ENCODE data around the gene SUPT20H.

SUPT20H gene

DNA sequence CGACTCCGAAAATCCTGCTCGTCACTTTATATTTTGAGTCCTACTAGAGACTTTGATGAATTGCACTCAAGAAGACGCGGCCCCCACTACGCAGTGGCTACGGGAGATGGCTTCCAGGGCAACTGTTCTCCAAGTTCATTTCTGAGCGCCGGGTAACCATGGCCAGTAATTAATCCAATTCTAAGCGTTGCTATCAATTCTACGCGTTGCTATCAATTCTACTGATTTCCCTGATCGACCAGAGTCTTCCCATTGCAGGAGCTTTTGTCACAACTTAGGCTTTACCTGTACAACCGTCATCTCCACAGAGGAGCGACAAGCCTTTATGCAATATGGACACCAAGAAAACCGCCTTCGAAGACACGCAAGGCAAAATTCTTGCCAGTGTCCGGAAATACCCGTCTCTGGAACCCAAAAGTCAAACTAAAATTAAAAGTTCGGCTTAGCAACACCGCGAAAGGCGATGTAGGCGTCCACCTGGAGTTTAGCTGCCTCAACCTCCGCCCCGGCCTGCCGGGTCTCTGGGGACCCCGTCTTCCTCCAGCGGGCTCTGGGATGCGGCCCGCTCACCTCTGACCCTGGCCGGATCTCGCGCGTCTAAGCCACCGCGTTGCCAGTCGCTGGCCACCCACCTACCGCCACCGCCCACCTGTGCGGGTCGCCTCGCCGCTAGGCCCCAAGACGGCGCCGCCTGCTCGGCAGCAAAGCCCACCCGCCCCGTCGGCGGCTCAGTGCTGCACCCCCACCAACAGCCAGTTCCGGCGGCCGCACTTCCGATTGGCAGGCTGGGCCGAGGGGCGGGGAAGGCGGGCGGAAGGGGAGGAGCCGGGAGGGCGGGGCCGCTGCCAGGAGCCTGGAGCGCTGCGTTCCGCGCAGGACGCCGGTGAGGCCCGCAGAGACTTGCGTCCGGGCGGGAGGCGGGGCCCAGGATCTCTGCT, at the start of gene SUPT20H:
SUPT20H (minus strand) TSS at position 779 of the 938 bp plus-strand sequence. CDS start 8,198 bp downstream, outside the sequence.
- H3K4me3 ChIP-seq (ENCODE audit: low read length) = peak within 1 kb of the TSS; percentile 94
- WGBS (ENCODE audit: insufficient coverage, insufficient read length) = no CpG with 5 or more reads among the region's 75 CpGs

DNA sequence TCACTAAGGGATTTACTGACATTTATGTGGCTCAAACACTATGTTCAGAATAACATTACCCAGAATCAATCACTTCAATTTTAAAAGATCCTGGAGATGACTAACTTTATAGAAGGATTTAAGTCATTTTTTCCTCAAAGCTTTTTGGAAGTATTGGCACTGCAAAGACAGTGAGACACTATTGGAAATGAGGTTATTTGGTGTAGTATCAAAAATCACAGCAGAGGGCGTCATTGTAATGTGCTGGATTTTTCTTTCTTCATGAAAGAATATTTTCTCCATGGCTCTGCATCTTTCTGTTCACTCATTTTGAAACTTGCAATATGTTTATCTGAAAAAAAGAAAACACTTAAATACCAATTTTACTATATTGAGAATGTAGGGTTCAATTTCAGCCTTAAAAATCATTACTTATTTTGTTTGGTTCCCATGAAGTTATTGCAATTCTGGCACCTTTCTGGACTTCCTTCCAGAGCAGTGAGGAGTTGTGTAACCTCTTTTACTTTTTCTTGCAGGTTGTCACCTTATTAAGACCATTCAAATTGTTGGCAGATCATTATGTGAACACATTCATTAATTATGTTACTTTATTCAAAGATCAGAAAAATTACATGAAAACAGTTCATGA, 49.7 kb upstream of the SUPT20H start:
- no peaks in the 10 kb centered on the region for H3K9me3 ChIP-seq (ENCODE audit: control insufficient read depth, insufficient read depth, low read length)
- H3K36me3 ChIP-seq (ENCODE audit: control insufficient read depth, insufficient read depth, low read length) = no peaks in the 10 kb centered on the region
- H3K27me3 ChIP-seq (ENCODE audit: control insufficient read depth, insufficient read depth, low read length) = no peaks in the 10 kb centered on the region
- DNase-seq (ENCODE audit: low read depth, low spot score) = no peak
- H3K27ac ChIP-seq (ENCODE audit: low read length) = no peak overlapping the region
- H3K4me1 ChIP-seq (ENCODE audit: control insufficient read depth, insufficient read depth, low read length) = peaks cover 2% of the 10 kb centered on the region; the same call in 1 of the 2 replicates
- no CpG with 5 or more reads among the region's 1 CpG for WGBS (ENCODE audit: insufficient coverage, insufficient read length)
- no peak overlapping the region for H3K4me3 ChIP-seq (ENCODE audit: low read length)

More for the DNA sequence above, at the start of gene SUPT20H:
- no peaks in the 10 kb centered on the region for H3K27me3 ChIP-seq (ENCODE audit: control insufficient read depth, insufficient read depth, low read length)
- peaks cover 3% of the 10 kb centered on the region; the same call in 1 of the 2 replicates for H3K36me3 ChIP-seq (ENCODE audit: control insufficient read depth, insufficient read depth, low read length)
- H3K27ac ChIP-seq (ENCODE audit: low read length) = no peak within 1 kb of the TSS
- no peaks in the 10 kb centered on the region for H3K4me1 ChIP-seq (ENCODE audit: control insufficient read depth, insufficient read depth, low read length)
- H3K9me3 ChIP-seq (ENCODE audit: control insufficient read depth, insufficient read depth, low read length) = no peaks in the 10 kb centered on the region
- peak; percentile 72 for DNase-seq (ENCODE audit: low read depth, low spot score)

DNA sequence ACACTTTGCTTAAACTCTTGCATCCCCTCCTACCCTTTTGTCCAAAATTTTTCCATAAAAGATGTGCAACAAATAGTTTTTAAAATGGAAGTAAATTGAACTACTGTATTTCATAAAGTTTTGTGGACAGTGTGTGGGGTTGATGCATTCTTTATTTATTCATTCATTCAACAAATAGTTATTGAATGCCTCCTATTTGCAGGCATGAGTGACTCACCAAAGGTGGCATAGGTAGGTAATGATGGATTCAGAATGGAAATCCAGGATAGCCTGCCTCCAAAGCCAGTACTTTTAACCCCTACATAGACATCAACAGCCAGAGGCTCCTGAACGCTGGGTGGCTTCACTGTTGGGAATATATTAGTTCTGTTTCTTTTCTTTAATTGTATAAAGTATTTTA, 48.4 kb upstream of the SUPT20H start:
- Histone ChIP-seq H3K36me3 (ENCODE audit: control insufficient read depth, insufficient read depth, low read length) (no peaks in the 10 kb centered on the region), H3K4me3 (ENCODE audit: low read length) (no peak overlapping the region), H3K27ac (ENCODE audit: low read length) (no peak overlapping the region), H3K4me1 (ENCODE audit: control insufficient read depth, insufficient read depth, low read length) (peaks cover 2% of the 10 kb centered on the region; the same call in 1 of the 2 replicates), H3K27me3 (ENCODE audit: control insufficient read depth, insufficient read depth, low read length) (no peaks in the 10 kb centered on the region), H3K9me3 (ENCODE audit: control insufficient read depth, insufficient read depth, low read length) (no peaks in the 10 kb centered on the region)
- no peak for DNase-seq (ENCODE audit: low read depth, low spot score)
- no CpG with 5 or more reads among the region's 1 CpG for WGBS (ENCODE audit: insufficient coverage, insufficient read length)

DNA sequence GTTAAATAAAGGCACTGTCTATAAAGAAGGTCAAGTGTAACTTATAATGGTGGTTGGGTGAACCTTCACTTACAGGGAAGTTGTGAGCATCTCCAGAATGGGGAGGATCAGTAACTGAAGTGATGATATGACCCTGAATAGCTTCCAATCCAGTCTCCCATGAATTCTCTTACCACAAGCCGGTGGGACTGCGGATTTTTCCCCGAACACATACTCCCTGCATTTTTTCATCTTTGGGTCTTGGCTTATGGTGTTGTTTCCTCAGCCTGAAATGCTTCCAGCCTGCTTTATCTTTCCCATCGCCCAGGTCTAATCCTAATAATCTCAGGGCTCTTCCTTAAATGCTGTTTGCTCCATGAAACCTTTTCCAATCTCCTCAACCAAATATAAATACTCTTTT, 48.0 kb upstream of the SUPT20H start:
- Histone ChIP-seq H3K4me3 (ENCODE audit: low read length) (no peak overlapping the region), H3K9me3 (ENCODE audit: control insufficient read depth, insufficient read depth, low read length) (no peaks in the 10 kb centered on the region), H3K36me3 (ENCODE audit: control insufficient read depth, insufficient read depth, low read length) (no peaks in the 10 kb centered on the region), H3K27me3 (ENCODE audit: control insufficient read depth, insufficient read depth, low read length) (no peaks in the 10 kb centered on the region), H3K4me1 (ENCODE audit: control insufficient read depth, insufficient read depth, low read length) (peaks cover 2% of the 10 kb centered on the region; the same call in 1 of the 2 replicates), H3K27ac (ENCODE audit: low read length) (no peak overlapping the region)
- no CpG with 5 or more reads among the region's 4 CpGs for WGBS (ENCODE audit: insufficient coverage, insufficient read length)
- no peak for DNase-seq (ENCODE audit: low read depth, low spot score)

- Histone ChIP-seq H3K27me3 (ENCODE audit: control insufficient read depth, insufficient read depth, low read length) (no peaks in the 10 kb centered on the region), H3K4me3 (ENCODE audit: low read length) (no peak overlapping the region), H3K9me3 (ENCODE audit: control insufficient read depth, insufficient read depth, low read length) (no peaks in the 10 kb centered on the region), H3K4me1 (ENCODE audit: control insufficient read depth, insufficient read depth, low read length) (peaks cover 2% of the 10 kb centered on the region; the same call in 1 of the 2 replicates), H3K27ac (ENCODE audit: low read length) (no peak overlapping the region), H3K36me3 (ENCODE audit: control insufficient read depth, insufficient read depth, low read length) (no peaks in the 10 kb centered on the region)
- no CpG with 5 or more reads among the region's 2 CpGs for WGBS (ENCODE audit: insufficient coverage, insufficient read length)
- no peak for DNase-seq (ENCODE audit: low read depth, low spot score)
Observed at GRCh38 chr13:37106642-37107041, 47.2 kb upstream of the SUPT20H start.

GRCh38 chr13:37105251-37105714, 45.8 kb upstream of the SUPT20H start, which contains the start of gene CSNK1A1L:
TSS of gene CSNK1A1L (minus strand) at chr13:37105664. CDS start at chr13:37105256, 408 bp downstream.
- Histone ChIP-seq H3K4me1 (ENCODE audit: control insufficient read depth, insufficient read depth, low read length) (peaks cover 2% of the 10 kb centered on the region; the same call in 1 of the 2 replicates), H3K9me3 (ENCODE audit: control insufficient read depth, insufficient read depth, low read length) (no peaks in the 10 kb centered on the region), H3K4me3 (ENCODE audit: low read length) (no peak within 1 kb of the TSS), H3K27me3 (ENCODE audit: control insufficient read depth, insufficient read depth, low read length) (no peaks in the 10 kb centered on the region), H3K27ac (ENCODE audit: low read length) (no peak within 1 kb of the TSS), H3K36me3 (ENCODE audit: control insufficient read depth, insufficient read depth, low read length) (no peaks in the 10 kb centered on the region)
- DNase-seq (ENCODE audit: low read depth, low spot score) = no peak
- WGBS (ENCODE audit: insufficient coverage, insufficient read length) = no CpG with 5 or more reads among the region's 26 CpGs

DNA sequence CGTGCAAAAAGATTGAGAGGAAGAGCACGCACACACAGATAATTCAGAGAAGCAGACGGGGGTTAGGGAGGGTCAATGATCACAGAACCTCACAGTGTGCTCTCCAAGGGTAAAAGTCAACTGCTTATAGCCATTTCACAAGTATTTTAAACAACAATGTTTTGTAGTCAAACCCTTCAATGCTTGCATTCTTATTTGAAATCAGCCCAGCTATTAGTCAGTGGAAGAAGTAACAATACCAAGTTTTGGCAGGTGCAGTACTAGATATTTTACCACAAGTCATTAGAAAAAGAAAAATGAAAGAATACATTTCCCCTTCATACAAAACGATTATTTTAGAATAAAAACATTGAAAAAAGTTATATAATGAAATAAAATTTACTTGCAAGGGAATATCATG, 43.4 kb upstream of the SUPT20H start:
- H3K9me3 ChIP-seq (ENCODE audit: control insufficient read depth, insufficient read depth, low read length) = no peaks in the 10 kb centered on the region
- H3K4me3 ChIP-seq (ENCODE audit: low read length) = no peak overlapping the region
- no peak overlapping the region for H3K27ac ChIP-seq (ENCODE audit: low read length)
- H3K36me3 ChIP-seq (ENCODE audit: control insufficient read depth, insufficient read depth, low read length) = no peaks in the 10 kb centered on the region
- WGBS (ENCODE audit: insufficient coverage, insufficient read length) = no CpG with 5 or more reads among the region's 4 CpGs
- peaks cover 2% of the 10 kb centered on the region; the same call in 1 of the 2 replicates for H3K4me1 ChIP-seq (ENCODE audit: control insufficient read depth, insufficient read depth, low read length)
- no peak for DNase-seq (ENCODE audit: low read depth, low spot score)
- H3K27me3 ChIP-seq (ENCODE audit: control insufficient read depth, insufficient read depth, low read length) = no peaks in the 10 kb centered on the region

DNA sequence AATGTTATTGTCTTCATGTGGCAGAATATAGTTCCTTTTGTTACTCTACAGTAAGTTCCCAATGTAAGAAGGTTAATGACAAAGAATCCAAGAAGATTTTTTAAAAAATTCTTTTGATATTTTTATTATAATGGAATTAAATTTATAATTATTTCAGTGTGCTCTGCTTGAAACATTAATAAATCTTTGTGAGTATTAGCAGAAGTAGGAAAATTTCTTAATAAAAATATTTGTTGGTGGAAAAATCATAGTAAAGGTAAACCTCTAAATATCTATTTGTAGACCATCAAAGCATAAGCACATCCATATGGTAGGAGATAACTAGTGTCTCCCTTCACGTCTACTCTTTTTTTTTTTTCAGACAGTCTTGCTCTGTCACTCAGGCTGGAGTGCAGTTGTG, 41.7 kb upstream of the SUPT20H start:
- no peaks in the 10 kb centered on the region for H3K27me3 ChIP-seq (ENCODE audit: control insufficient read depth, insufficient read depth, low read length)
- H3K4me1 ChIP-seq (ENCODE audit: control insufficient read depth, insufficient read depth, low read length) = no peaks in the 10 kb centered on the region
- H3K9me3 ChIP-seq (ENCODE audit: control insufficient read depth, insufficient read depth, low read length) = no peaks in the 10 kb centered on the region
- no peaks in the 10 kb centered on the region for H3K36me3 ChIP-seq (ENCODE audit: control insufficient read depth, insufficient read depth, low read length)
- WGBS (ENCODE audit: insufficient coverage, insufficient read length) = no CpG with 5 or more reads among the region's 1 CpG
- no peak overlapping the region for H3K4me3 ChIP-seq (ENCODE audit: low read length)
- no peak for DNase-seq (ENCODE audit: low read depth, low spot score)
- no peak overlapping the region for H3K27ac ChIP-seq (ENCODE audit: low read length)

GRCh38 chr13:37100731-37101130, 41.2 kb upstream of the SUPT20H start:
- H3K4me3 ChIP-seq (ENCODE audit: low read length) = no peak overlapping the region
- H3K9me3 ChIP-seq (ENCODE audit: control insufficient read depth, insufficient read depth, low read length) = no peaks in the 10 kb centered on the region
- no peaks in the 10 kb centered on the region for H3K36me3 ChIP-seq (ENCODE audit: control insufficient read depth, insufficient read depth, low read length)
- H3K4me1 ChIP-seq (ENCODE audit: control insufficient read depth, insufficient read depth, low read length) = no peaks in the 10 kb centered on the region
- DNase-seq (ENCODE audit: low read depth, low spot score) = no peak
- no peaks in the 10 kb centered on the region for H3K27me3 ChIP-seq (ENCODE audit: control insufficient read depth, insufficient read depth, low read length)
- H3K27ac ChIP-seq (ENCODE audit: low read length) = no peak overlapping the region

- no peak overlapping the region for H3K27ac ChIP-seq (ENCODE audit: low read length)
- no peaks in the 10 kb centered on the region for H3K36me3 ChIP-seq (ENCODE audit: control insufficient read depth, insufficient read depth, low read length)
- no CpG with 5 or more reads among the region's 4 CpGs for WGBS (ENCODE audit: insufficient coverage, insufficient read length)
- H3K9me3 ChIP-seq (ENCODE audit: control insufficient read depth, insufficient read depth, low read length) = no peaks in the 10 kb centered on the region
- H3K4me1 ChIP-seq (ENCODE audit: control insufficient read depth, insufficient read depth, low read length) = no peaks in the 10 kb centered on the region
- no peaks in the 10 kb centered on the region for H3K27me3 ChIP-seq (ENCODE audit: control insufficient read depth, insufficient read depth, low read length)
- DNase-seq (ENCODE audit: low read depth, low spot score) = no peak
- H3K4me3 ChIP-seq (ENCODE audit: low read length) = no peak overlapping the region
Observed at GRCh38 chr13:37097076-37097475, 37.6 kb upstream of the SUPT20H start.

Data from iPS DF 6.9 (cell line).